Measurements from ENCODE around the gene CGB3.
"Not testable (repeated sequence)": the region's sequence is repeated elsewhere in the genome, so short reads cannot be mapped to it uniquely, and the experiment has no call there.

The CGB3 gene

DNA sequence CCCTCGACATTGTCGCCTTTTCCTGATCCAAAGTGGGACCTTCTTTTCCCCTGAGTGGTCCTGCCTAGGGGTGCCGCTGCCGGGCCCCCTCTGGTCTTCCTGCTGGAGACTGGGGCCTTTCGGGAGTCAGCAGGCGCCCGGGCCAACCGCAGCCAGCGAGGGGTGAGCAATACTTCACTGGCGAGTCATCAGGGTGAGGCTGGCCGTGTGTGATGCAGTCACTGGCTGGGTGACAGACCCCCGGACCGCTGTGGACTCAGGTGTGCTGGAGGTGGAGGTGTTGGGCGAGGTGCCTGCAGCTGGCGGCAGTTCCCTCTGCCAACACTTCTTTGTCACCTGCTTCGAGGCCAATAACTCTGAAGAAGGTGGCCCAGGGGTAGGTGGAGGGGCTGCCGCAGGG lies 18.0 kb upstream of the CGB3 start:
- FAIRE-seq: no peak

DNA sequence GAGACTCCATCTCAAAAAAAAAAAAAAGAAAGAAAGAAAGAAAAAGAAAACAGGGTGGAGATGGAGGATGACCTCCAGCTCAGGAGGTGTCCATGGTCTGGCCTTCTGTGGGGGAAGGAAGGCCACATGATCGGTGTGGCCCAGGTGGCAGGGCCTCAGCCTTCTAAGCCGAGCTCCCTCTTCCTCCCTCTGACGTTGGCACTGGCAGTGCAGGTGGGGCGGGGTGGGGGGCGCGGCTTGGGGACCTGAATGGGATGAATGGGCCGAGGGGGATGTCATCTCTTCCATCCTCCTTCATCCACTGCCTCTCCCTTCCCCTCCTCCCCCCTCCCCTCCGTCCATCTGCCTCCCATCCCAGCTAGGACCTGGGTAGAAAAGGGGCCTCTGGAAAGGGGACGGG lies 15.6 kb upstream of the CGB3 start:
- FAIRE-seq: not testable (repeated sequence)

GRCh38 chr19:49038557-49039276 lies 14.6 kb upstream of the CGB3 start:
- not testable (repeated sequence) for FAIRE-seq

DNA sequence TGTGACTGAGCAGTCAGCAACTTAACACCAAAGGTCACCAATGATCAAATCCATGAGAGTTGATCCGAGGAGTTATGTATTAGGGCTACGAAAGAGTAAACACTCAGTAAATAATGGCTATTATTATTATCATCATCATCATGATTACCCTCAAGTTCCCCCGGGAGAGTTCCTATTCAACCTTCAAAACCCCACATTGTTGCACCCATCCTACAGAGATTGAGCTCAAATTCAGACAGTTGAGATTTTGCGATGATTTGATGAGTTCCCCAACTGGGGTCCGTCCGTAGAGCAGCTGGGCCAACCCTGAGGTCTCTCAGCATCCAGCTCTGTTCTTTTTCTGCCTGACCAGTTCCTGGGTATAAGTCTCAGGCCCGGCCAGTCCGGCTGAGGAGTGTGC lies 14.0 kb upstream of the CGB3 start:
- FAIRE-seq: not testable (repeated sequence)

DNA sequence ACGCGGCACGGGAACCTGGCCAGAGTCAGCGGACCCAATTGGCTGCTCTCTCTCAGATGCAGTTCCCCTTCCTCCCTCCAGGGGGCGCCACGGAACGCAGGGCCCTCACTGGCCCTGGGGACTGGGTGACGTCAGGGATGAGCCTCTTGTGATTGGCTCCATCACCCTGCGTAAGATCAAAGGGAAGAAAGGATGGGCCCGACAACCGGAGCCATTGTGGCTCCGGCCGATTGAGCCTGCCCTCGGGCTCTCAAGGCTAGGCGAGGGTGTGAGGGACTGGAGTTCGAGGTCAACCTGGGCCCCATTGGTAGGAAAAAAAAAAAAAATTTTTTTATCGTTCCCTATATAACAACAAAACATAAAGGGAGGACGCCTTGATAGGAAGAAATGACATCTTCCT lies 12.7 kb upstream of the CGB3 start, which contains the start of gene CGB1:
Gene CGB1, minus strand, starts transcription at position 81 of the 400 bp plus-strand sequence. CDS start 184 bp downstream, outside the sequence.
- not testable (repeated sequence) for FAIRE-seq

GRCh38 chr19:49031642-49032301 lies 7.6 kb upstream of the CGB3 start, which contains the start of gene CGB2:
Gene CGB2 (plus strand): TSS chr19:49031890. CDS start chr19:49032096, 206 bp downstream.
- not testable (repeated sequence) for FAIRE-seq

DNA sequence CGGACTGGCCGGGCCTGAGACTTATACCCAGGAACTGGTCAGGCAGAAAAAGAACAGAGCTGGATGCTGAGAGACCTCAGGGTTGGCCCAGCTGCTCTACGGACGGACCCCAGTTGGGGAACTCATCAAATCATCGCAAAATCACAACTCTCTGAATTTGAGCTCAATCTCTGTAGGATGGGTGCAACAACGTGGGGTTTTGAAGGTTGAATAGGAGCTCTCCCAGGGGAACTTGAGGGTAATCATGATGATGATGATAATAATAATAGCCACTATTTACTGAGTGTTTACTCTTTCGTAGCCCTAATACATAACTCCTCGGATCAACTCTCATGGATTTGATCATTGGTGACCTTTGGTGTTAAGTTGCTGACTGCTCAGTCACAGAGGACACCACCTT lies 6.2 kb upstream of the CGB3 start:
- FAIRE-seq: not testable (repeated sequence)

- not testable (repeated sequence) for FAIRE-seq
Observed at GRCh38 chr19:49029749-49030148, 5.6 kb upstream of the CGB3 start.

GRCh38 chr19:49028686-49029085 lies 4.6 kb upstream of the CGB3 start:
- FAIRE-seq: not testable (repeated sequence)

- not testable (repeated sequence) for FAIRE-seq
Observed at GRCh38 chr19:49025599-49025998, 1.5 kb upstream of the CGB3 start.

DNA sequence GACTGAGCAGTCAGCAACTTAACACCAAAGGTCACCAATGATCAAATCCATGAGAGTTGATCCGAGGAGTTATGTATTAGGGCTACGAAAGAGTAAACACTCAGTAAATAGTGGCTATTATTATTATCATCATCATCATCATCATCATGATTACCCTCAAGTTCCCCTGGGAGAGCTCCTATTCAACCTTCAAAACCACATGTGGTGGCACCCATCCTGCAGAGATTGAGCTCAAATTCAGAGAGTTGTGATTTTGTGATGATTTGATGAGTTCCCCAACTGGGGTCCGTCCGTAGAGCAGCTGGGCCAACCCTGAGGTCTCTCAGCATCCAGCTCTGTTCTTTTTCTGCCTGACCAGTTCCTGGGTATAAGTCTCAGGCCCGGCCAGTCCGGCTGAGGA lies 955 bp upstream of the CGB3 start:
- FAIRE-seq: not testable (repeated sequence)

GRCh38 chr19:49022116-49022515 lies 2.0 kb downstream of the CGB3 start:
- FAIRE-seq: no peak

DNA sequence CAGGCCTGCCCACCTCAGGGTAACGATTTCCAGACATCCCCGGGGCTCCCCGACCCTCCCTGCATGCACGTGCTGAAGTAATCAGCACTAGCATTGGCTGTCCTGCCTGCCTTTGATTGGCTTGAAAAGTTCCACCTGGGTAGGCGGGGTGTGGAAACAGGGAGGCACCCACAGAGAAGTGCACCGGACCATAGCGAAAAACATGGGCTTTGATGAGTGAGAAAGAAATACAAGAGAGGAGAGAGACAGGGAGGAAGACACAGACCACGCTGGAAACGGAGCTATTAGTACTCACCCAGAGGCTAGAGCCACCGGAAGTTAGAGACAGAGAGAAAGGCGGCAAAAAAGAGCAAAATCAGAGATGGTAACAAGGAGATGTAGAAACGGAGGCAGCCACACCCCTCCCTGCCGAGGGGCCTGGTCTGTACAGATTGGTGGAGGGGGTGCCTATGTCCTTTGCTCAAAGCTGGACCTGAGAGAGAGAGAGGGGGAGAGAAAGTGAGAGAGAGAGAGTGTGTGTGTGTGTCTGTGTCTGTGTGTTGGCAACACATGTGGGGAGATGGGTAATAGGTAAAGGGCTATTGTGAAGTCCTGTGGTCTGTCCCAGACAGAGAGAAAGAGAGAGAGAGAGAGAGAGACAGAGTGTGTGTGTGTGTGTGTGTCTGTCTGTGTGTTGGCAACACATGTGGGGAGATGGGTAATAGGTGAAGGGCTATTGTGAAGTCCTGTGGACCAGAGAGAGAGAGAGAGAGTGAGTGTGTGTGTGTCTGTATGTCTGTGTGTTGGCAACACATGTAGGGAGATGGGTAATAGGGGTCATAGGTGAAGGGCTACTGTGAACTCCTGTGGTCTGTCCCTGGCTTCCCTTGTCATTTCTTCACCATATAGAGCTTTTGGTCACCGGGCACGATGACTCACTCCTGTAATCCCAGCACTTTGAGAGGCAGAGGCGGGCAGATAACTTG lies 2.9 kb downstream of the CGB3 start:
- no peak for FAIRE-seq

DNA sequence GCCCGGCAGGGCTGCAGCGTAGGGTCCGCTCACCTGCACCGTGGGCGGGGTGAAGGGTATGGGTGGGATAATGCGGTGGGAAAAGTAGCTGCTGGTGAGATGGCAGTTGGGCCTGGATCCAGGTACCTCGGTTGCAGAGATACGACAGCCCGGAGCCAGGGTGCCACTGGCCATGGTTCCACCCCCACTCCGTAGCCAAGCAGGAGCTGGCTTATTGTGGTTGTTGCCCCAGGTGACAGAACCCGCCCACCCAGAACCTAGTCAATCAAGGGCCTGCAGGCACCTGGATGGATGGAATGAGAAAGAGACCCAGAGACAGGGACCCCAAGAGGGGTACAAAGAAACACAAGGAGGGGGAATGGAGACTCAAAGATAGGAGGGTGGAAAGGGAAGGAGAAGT lies 3.8 kb downstream of the CGB3 start:
- FAIRE-seq: no peak

DNA sequence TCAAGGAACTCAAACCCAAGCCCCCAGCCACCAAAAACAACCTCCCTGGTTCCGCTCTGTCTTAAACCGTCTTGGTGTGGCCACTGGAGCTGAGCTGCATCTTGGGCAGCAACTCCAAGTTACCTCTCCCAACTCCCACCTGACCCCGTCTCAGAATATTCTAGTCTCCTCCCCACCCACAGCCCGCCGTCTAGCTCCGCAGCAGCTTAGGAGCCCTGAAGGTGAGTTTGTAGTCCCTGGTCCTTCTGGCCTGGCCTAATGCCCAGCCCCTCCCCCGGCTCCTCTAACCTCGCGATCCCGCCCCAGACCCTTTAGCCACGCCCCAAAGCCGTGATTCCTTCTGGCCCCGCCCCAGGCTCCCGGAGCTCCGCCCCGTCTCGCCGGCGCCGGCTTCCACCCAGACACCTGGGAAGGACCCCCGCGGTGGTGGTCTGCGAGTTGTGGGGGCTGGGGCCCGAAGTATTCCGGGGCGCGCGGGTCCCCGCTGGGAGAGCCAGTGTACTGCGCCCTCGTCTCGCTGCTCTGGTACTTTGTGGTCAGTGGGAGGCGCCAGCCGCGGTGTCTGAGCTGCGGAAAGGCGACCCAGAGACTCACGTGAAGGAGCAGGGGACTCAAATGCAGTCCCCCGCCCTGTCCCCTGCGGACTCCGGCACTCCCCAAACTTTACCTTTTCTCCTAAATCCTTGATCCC lies 4.7 kb downstream of the CGB3 start:
- no peak for FAIRE-seq

GRCh38 chr19:49018388-49019241 lies 5.5 kb downstream of the CGB3 start:
- FAIRE-seq: not testable (repeated sequence)

DNA sequence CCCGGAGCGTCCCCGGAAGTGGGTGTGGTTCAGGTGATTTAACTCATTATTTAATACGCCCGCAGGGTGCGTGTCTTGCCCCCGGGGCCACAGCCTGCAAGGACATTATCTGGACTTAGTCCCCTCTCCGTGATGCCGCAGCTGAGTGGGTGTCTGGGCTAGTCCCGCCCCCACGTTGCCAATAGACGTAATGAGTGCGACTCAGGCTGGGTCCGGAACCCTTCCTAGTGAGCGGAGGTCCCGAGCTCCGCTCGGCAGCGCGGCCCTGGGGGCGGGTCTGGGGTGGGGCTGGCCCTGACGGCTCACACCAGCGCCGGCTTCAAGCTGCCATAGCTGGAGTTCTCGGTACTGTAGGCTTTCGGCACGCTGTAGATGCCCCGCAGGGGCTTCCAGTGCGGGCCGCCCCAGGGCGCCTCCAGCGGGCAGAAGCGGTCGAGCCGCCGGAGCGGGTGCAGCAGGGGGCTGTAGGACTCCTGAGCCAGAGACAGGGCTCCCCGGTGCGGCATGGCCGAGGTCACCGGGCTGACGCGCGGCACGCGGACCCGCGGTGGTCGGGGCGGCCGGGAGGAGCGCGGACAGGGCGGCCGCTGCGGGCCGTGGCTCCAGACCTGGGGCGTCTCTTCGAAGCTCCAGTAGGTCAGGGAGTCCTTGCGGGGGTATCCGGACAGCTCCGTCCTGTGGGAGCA lies 6.3 kb downstream of the CGB3 start:
- FAIRE-seq: no peak

- no peak for FAIRE-seq
Observed at GRCh38 chr19:49017041-49017665, 7.0 kb downstream of the CGB3 start, which contains the start of gene LHB. Gene LHB (minus strand): TSS chr19:49017091. CDS start chr19:49017081, 10 bp downstream.

- no peak for FAIRE-seq
Observed at GRCh38 chr19:49016067-49016839, 7.9 kb downstream of the CGB3 start.

Data from TTC549 (cell line).